ENCODE results near the gene SLC22A16. TPM values are rescaled to one million over a fixed set of nuclear protein-coding genes. Genes with fewer than 3 reads are reported as not detected.

Gene SLC22A16
- polyA plus RNA-seq, 2 donors, result not detected

GRCh38 chr6:110400208-110400607 is 76.2 kb downstream of the SLC22A16 start:
- WGBS, 2 donors, result 47 to 69% methylated on average over 16 to 18 of the region's 18 CpGs
- no peaks in the 10 kb centered on the region for H3K27me3 ChIP-seq (ENCODE audit: control insufficient read depth in 1 of 2, insufficient read depth in 2 of 2, low read length in 2 of 2)
- H3K9me3 ChIP-seq (ENCODE audit: control insufficient read depth in 2 of 2, insufficient read depth in 1 of 2, low read depth in 1 of 2, low read length in 1 of 2), result no peaks in the 10 kb centered on the region
- no peak overlapping the region for H3K27ac ChIP-seq (ENCODE audit: low read depth in 2 of 2, low read length in 1 of 2)
- H3K4me3 ChIP-seq (ENCODE audit: low read depth in 1 of 2, low read length in 2 of 2), result peak overlapping the region; percentile 34 to 48
- peaks cover 0 to 3% of the 10 kb centered on the region in 2 donors for H3K4me1 ChIP-seq (ENCODE audit: control insufficient read depth in 2 of 2, insufficient read depth in 2 of 2, low read length in 1 of 2)
- no peaks in the 10 kb centered on the region for H3K36me3 ChIP-seq (ENCODE audit: control insufficient read depth in 2 of 2, insufficient read depth in 2 of 2, low read length in 1 of 2)

- no peaks in the 10 kb centered on the region for H3K27me3 ChIP-seq (ENCODE audit: control insufficient read depth in 1 of 2, insufficient read depth in 2 of 2, low read length in 2 of 2)
- no peaks in the 10 kb centered on the region for H3K36me3 ChIP-seq (ENCODE audit: control insufficient read depth in 2 of 2, insufficient read depth in 2 of 2, low read length in 1 of 2)
- peaks cover 0 to 3% of the 10 kb centered on the region in 2 donors for H3K4me1 ChIP-seq (ENCODE audit: control insufficient read depth in 2 of 2, insufficient read depth in 2 of 2, low read length in 1 of 2)
- H3K9me3 ChIP-seq (ENCODE audit: control insufficient read depth in 2 of 2, insufficient read depth in 1 of 2, low read depth in 1 of 2, low read length in 1 of 2), result no peaks in the 10 kb centered on the region
- 24 to 43% methylated on average over 41 to 43 of the region's 43 CpGs for WGBS, 2 donors
- no peak overlapping the region for H3K27ac ChIP-seq (ENCODE audit: low read depth in 2 of 2, low read length in 1 of 2)
- peak overlapping the region; percentile 34 to 48 for H3K4me3 ChIP-seq (ENCODE audit: low read depth in 1 of 2, low read length in 2 of 2)
Measured at GRCh38 chr6:110399219-110400071, 77.0 kb downstream of the SLC22A16 start.

GRCh38 chr6:110398778-110399177 is 77.6 kb downstream of the SLC22A16 start:
- Histone ChIP-seq H3K9me3 (ENCODE audit: control insufficient read depth in 2 of 2, insufficient read depth in 1 of 2, low read depth in 1 of 2, low read length in 1 of 2) (no peaks in the 10 kb centered on the region), H3K4me3 (ENCODE audit: low read depth in 1 of 2, low read length in 2 of 2) (no peak overlapping the region), H3K27me3 (ENCODE audit: control insufficient read depth in 1 of 2, insufficient read depth in 2 of 2, low read length in 2 of 2) (no peaks in the 10 kb centered on the region), H3K4me1 (ENCODE audit: control insufficient read depth in 2 of 2, insufficient read depth in 2 of 2, low read length in 1 of 2) (peaks cover 0 to 3% of the 10 kb centered on the region in 2 donors), H3K36me3 (ENCODE audit: control insufficient read depth in 2 of 2, insufficient read depth in 2 of 2, low read length in 1 of 2) (no peaks in the 10 kb centered on the region), H3K27ac (ENCODE audit: low read depth in 2 of 2, low read length in 1 of 2) (no peak overlapping the region)
- 88 to 90% methylated on average over 4 of the region's 4 CpGs for WGBS, 2 donors

- Histone ChIP-seq H3K27me3 (ENCODE audit: control insufficient read depth in 1 of 2, insufficient read depth in 2 of 2, low read length in 2 of 2) (no peaks in the 10 kb centered on the region), H3K36me3 (ENCODE audit: control insufficient read depth in 2 of 2, insufficient read depth in 2 of 2, low read length in 1 of 2) (no peaks in the 10 kb centered on the region), H3K4me3 (ENCODE audit: low read depth in 1 of 2, low read length in 2 of 2) (no peak overlapping the region), H3K4me1 (ENCODE audit: control insufficient read depth in 2 of 2, insufficient read depth in 2 of 2, low read length in 1 of 2) (peaks cover 0 to under 1% of the 10 kb centered on the region in 2 donors), H3K27ac (ENCODE audit: low read depth in 2 of 2, low read length in 1 of 2) (no peak overlapping the region), H3K9me3 (ENCODE audit: control insufficient read depth in 2 of 2, insufficient read depth in 1 of 2, low read depth in 1 of 2, low read length in 1 of 2) (no peaks in the 10 kb centered on the region)
- 51 to 58% methylated on average over 4 of the region's 4 CpGs for WGBS, 2 donors
Measured at GRCh38 chr6:110395221-110395620, 81.2 kb downstream of the SLC22A16 start.

GRCh38 chr6:110394409-110394808 is 82.0 kb downstream of the SLC22A16 start:
- Histone ChIP-seq H3K27ac (ENCODE audit: low read depth in 2 of 2, low read length in 1 of 2) (no peak overlapping the region), H3K36me3 (ENCODE audit: control insufficient read depth in 2 of 2, insufficient read depth in 2 of 2, low read length in 1 of 2) (no peaks in the 10 kb centered on the region), H3K4me1 (ENCODE audit: control insufficient read depth in 2 of 2, insufficient read depth in 2 of 2, low read length in 1 of 2) (no peaks in the 10 kb centered on the region), H3K9me3 (ENCODE audit: control insufficient read depth in 2 of 2, insufficient read depth in 1 of 2, low read depth in 1 of 2, low read length in 1 of 2) (no peaks in the 10 kb centered on the region), H3K4me3 (ENCODE audit: low read depth in 1 of 2, low read length in 2 of 2) (no peak overlapping the region), H3K27me3 (ENCODE audit: control insufficient read depth in 1 of 2, insufficient read depth in 2 of 2, low read length in 2 of 2) (no peaks in the 10 kb centered on the region)
- WGBS, 2 donors, result 93 to 97% methylated on average over 4 of the region's 4 CpGs

GRCh38 chr6:110392727-110393126 is 83.7 kb downstream of the SLC22A16 start:
- Histone ChIP-seq H3K27me3 (ENCODE audit: control insufficient read depth in 1 of 2, insufficient read depth in 2 of 2, low read length in 2 of 2) (no peaks in the 10 kb centered on the region), H3K27ac (ENCODE audit: low read depth in 2 of 2, low read length in 1 of 2) (no peak overlapping the region), H3K36me3 (ENCODE audit: control insufficient read depth in 2 of 2, insufficient read depth in 2 of 2, low read length in 1 of 2) (no peaks in the 10 kb centered on the region), H3K4me3 (ENCODE audit: low read depth in 1 of 2, low read length in 2 of 2) (no peak overlapping the region), H3K9me3 (ENCODE audit: control insufficient read depth in 2 of 2, insufficient read depth in 1 of 2, low read depth in 1 of 2, low read length in 1 of 2) (no peaks in the 10 kb centered on the region), H3K4me1 (ENCODE audit: control insufficient read depth in 2 of 2, insufficient read depth in 2 of 2, low read length in 1 of 2) (no peaks in the 10 kb centered on the region)
- 75 to 78% methylated on average over 9 of the region's 9 CpGs for WGBS, 2 donors

- H3K4me1 ChIP-seq (ENCODE audit: control insufficient read depth in 2 of 2, insufficient read depth in 2 of 2, low read length in 1 of 2), result no peaks in the 10 kb centered on the region
- H3K27me3 ChIP-seq (ENCODE audit: control insufficient read depth in 1 of 2, insufficient read depth in 2 of 2, low read length in 2 of 2), result no peaks in the 10 kb centered on the region
- H3K27ac ChIP-seq (ENCODE audit: low read depth in 2 of 2, low read length in 1 of 2), result no peak overlapping the region
- no peaks in the 10 kb centered on the region for H3K9me3 ChIP-seq (ENCODE audit: control insufficient read depth in 2 of 2, insufficient read depth in 1 of 2, low read depth in 1 of 2, low read length in 1 of 2)
- H3K36me3 ChIP-seq (ENCODE audit: control insufficient read depth in 2 of 2, insufficient read depth in 2 of 2, low read length in 1 of 2), result no peaks in the 10 kb centered on the region
- no peak overlapping the region for H3K4me3 ChIP-seq (ENCODE audit: low read depth in 1 of 2, low read length in 2 of 2)
- 35 to 41% methylated on average over 2 of the region's 2 CpGs for WGBS, 2 donors
Measured at GRCh38 chr6:110390404-110390803, 86.0 kb downstream of the SLC22A16 start.

GRCh38 chr6:110389689-110390382 is 86.6 kb downstream of the SLC22A16 start:
- Histone ChIP-seq H3K4me3 (ENCODE audit: low read depth in 1 of 2, low read length in 2 of 2) (no peak overlapping the region), H3K27me3 (ENCODE audit: control insufficient read depth in 1 of 2, insufficient read depth in 2 of 2, low read length in 2 of 2) (no peaks in the 10 kb centered on the region), H3K4me1 (ENCODE audit: control insufficient read depth in 2 of 2, insufficient read depth in 2 of 2, low read length in 1 of 2) (no peaks in the 10 kb centered on the region), H3K36me3 (ENCODE audit: control insufficient read depth in 2 of 2, insufficient read depth in 2 of 2, low read length in 1 of 2) (no peaks in the 10 kb centered on the region), H3K27ac (ENCODE audit: low read depth in 2 of 2, low read length in 1 of 2) (no peak overlapping the region), H3K9me3 (ENCODE audit: control insufficient read depth in 2 of 2, insufficient read depth in 1 of 2, low read depth in 1 of 2, low read length in 1 of 2) (no peaks in the 10 kb centered on the region)
- 72 to 76% methylated on average over 4 of the region's 4 CpGs for WGBS, 2 donors

- Histone ChIP-seq H3K27me3 (ENCODE audit: control insufficient read depth in 1 of 2, insufficient read depth in 2 of 2, low read length in 2 of 2) (no peaks in the 10 kb centered on the region), H3K4me3 (ENCODE audit: low read depth in 1 of 2, low read length in 2 of 2) (no peak overlapping the region), H3K9me3 (ENCODE audit: control insufficient read depth in 2 of 2, insufficient read depth in 1 of 2, low read depth in 1 of 2, low read length in 1 of 2) (no peaks in the 10 kb centered on the region), H3K27ac (ENCODE audit: low read depth in 2 of 2, low read length in 1 of 2) (no peak overlapping the region), H3K4me1 (ENCODE audit: control insufficient read depth in 2 of 2, insufficient read depth in 2 of 2, low read length in 1 of 2) (no peaks in the 10 kb centered on the region), H3K36me3 (ENCODE audit: control insufficient read depth in 2 of 2, insufficient read depth in 2 of 2, low read length in 1 of 2) (no peaks in the 10 kb centered on the region)
- WGBS, 2 donors, result 78 to 80% methylated on average over 2 of the region's 2 CpGs
Measured at GRCh38 chr6:110387986-110388385, 88.4 kb downstream of the SLC22A16 start.

Data from esophagus (tissue), 2 donors.